Hippocampal formation (tissue), 2 donors: ENCODE results near the gene IL1B.

ENCODE experiments used
- DNase-seq, 2 donors: peaks; one replicate each; lab custom pipeline; 2025; lab: John Stamatoyannopoulos, UW

Gene IL1B

DNA sequence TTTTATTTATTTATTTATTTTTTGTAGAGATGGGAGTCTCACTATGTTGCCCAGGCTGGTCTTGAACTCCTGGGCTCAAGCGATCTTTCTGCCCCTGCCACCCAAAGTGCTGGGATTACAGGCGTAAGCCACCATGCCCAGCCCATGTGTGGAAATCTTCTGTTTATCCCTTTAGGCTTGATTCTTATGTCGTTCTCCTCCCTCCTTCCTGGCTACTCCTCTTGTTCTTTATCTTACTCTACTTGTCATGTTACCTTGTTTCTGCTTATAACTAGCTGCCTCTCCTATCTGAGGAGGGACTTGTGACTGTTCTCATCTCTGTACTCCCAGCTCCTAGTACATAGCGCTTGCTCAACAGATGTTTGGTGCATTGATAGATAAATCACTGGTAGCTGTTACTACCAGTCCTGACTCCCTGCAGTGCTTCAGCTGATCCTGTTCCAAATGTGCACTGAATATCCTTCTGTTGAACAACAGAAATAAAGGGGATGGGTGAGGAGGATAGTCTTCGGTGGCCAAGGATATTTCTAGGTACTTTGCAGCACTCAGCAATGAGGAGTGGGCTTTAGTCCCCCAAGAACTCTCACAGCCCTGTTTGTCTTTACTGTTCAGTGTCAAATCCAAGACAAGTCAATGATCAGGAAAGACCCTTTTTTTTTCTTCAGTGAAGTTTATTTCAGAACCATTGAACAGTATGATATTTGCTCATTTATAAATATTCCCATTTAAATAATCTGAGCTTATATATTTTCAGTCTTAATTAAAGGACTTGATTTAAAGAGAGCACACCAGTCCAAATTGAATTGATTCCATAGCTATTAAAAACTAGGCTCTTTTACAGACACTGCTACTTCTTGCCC lies 7.2 kb downstream of the IL1B start:
- DNase-seq = no peak

DNA sequence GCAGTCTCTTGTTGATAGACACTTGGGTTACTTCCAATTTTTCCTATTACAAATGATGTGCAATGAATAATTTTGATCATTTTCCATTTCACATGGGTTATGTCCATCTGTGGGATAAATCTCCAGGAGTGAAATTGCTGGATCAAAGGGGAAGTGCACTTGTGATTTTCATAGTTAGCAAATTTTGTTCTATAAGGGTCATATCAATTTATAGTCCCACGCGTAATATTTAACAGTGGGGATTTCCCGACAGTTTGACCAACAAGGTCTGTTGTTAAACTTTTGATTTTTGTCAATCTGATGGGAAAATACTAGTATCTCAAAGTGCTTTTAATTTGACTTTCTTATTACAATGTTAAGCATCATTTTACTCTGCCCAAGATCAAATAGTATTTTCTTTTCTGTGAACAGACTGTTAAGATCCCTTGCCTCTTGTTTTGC lies 8.3 kb downstream of the IL1B start:
- no peak for DNase-seq

DNA sequence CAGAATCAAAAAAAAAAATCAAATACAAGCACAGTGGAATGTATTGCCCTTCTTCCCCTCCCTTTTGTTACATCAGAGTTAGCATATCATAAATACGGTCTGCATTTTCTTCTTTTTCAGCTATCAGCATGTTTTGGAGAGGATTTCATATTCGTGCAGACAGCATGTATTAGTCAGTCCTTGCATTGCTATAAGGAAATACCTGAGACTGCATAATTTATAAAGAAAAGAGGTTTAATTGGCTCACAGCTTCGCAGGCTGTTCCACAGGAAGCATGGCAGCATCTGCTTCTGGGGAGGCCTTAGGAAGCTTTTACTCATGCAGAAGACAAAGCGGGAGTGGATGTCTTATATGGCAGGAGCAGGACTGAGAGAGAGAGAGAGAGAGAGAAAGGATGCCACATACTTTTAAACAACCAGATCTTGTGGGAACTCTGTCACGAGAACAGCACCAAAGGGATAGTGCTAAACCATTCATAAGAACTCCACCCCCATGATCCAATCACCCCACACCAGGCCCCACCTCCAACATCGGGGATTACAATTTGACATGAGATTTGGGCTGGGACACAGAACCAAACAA lies 8.9 kb downstream of the IL1B start:
- DNase-seq = no peak

DNA sequence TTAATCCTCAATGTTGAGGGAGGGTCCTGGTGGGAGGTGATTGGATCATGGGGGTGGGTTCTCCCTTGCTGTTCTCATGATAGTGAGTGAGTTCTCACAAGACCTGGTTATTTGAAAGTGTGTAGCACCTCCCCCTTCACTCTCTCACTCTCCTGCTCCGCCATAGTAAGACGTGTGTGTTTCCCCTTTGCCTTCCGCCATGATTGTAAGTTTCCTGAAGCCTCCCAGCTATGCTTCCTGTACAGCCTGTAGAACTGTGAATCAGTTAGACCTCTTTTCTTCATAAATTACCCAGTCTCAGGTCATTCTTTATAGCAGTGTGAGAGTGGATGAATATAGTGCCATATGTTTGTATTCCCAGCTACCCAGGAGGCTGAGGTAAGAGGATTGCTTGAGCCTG lies 9.6 kb downstream of the IL1B start:
- no peak for DNase-seq

DNA sequence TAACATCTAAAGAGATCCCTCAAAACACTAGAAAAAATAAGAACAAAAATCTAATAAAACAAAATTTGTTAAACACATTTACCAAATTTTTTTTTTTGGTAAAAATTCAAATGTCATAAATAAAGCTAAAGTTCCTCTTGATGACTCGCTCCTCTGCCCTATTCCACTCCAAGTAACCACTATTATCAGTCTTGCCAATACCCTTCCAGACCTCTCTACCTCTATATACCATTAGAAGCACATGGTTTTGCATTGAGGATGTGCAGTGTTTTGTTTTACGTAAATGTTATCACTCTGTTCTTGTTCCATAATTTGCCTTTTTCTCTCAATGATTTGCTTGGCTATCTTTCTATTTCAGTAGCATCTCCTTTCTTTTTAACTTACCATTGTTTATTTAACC lies 10.9 kb downstream of the IL1B start:
- no peak for DNase-seq

DNA sequence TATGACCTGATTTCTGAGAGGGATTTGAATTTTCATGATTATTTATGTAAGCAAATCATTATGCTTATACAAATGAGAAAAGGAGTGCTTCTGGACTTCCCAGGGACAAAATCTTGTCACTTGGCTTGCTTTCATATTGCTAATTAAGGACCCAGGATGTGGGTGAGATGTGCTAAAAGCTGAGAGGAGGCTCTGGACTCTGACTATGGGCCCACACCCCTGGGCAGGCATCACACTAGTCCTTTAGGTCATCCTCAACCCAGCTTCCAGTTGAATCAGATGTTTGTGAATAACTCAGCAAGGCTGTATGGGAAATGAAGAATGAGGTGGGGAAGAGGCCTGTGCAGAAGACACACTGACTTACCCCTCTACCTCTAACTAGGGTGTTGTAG lies 11.9 kb downstream of the IL1B start:
- no peak for DNase-seq

DNA sequence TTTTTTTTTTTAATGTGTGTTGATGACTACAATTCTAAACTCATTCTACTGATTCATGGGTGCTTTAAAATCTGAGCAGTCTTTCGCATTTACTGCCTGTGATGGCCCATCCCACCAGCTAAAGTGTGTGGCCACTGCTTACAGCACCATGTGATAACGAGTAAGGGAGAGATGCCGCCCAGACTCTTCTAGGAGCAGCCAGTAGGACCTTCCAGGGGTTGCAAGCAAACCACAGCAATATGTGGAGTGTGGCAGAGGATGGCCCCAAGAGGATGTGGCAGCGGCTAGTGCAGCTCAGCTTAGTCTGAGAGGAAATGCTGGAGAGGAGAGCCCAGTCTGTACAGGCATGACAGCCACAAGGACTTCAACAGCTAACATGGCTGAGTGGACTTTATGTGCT lies 14.9 kb downstream of the IL1B start:
- DNase-seq = no peak

DNA sequence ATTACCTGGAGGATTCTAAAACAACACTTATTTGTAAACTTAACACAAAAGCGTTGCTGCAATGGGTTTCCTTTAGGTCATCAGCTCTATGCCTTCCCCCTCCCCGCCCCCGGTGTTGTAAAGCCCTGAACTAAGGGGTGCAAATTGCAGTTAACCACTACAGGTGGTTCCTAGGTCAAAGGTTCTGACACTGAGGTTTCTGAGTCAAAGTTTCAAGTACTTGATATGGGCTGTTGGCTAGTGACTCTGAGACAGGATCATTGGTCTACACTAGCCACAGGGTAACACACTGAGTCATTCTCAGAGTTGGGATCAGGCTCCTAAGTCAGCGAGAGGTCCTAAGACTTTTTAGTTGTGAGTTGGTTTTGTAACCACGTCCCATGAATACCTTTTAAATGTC lies 15.4 kb downstream of the IL1B start:
- no peak for DNase-seq

DNA sequence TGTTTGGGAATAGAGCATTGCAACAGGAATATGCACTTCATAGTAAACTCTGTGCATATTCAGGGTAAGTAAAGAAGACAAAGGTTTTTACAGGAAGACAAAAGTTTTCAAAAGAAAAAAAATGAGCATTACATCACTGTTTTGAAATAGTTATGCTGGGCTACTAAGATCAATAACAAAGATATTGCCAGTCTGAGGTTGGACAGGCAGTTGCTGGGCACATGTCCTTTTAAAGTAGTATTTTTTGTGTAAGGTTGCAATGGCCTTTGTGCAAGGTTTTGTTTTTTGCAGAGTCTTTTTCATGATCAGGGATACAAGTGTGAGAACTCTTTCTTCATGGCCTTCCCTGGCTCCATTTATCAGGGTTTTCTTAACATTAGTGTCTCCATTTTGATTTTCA lies 16.2 kb downstream of the IL1B start:
- DNase-seq = no peak

DNA sequence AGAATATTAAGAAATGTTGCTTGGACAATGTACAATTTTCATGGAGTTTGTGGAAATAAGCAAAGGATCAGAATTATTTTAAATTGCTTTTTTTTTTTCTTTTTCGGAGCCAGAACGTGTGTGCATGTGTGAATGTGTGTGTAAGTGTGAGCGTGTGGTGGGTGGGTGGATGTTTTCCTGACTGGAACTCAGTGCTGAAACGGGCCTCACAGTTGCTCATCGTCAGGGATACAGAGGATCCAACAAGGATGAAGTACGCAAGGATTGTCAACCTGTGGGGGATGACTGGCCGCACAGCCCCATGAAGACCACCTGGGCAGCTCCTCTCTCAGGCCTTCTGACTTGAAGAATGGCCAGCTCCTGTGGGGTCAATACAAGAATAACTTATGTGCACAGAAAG lies 17.5 kb downstream of the IL1B start:
- DNase-seq = no peak

DNA sequence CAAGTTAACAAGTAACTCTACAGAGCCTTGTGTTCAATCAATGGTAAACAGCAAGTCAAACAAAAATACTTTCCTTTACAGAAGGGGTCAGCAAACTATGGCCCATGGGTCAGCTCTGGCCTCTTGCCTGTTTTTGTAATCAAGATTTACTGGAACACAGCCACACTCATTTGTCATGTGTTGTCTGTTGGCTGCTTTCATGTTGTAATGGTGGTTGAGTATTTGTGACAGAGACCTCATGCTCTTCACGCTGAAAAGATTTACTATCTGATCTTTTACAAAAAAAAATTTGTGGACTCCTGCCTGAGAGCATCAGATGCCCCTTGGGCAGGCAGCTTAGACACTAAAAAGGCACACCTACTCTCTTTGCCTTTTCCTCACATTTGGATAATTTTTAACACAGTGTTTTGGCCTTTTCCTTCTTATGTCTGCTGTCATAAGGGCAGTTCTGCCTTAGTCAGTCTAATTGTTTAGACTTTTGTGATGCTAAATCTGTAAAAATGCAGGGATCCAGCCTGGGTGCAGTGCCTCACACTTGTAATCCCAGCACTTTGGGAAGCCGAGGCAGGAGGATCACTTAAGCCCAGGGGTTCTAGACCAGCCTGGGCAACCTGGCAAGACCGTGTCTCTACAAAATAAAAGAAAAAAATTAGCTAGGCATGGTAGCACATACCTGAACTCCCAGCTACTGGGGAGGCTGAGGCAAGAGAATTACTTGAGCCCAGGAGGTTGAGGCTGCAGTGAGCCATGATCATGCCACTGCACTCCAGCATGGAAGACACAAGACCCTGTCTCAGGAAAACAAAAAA lies 18.3 kb downstream of the IL1B start:
- DNase-seq = no peak

DNA sequence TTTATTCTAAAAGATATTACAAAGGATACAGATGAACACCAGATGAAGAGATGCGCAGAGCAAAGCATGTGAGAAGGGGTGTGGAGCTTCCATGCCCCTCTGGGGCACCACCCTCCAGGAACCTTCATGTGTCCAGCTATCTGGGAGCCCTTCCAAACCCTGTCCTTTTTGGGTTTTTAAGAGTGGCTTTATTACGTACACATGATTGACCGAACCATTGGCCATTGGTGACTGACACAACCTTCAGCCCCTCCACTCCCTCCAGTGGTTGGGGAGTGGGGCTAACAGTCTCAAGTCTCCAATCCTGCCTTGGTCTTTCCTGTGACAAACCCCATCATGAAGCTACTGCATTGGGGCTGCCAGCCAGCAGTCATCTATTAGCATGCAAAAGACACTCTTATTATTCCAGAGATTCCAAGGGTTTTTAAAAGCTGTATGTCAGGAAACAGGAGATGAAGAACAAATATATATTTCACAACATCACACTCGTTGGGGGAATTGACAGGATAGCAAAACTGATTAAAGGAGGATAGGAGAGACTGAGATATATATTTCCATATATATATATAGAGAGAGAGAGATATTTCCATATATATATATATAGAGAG lies 19.4 kb downstream of the IL1B start:
- no peak for DNase-seq

DNA sequence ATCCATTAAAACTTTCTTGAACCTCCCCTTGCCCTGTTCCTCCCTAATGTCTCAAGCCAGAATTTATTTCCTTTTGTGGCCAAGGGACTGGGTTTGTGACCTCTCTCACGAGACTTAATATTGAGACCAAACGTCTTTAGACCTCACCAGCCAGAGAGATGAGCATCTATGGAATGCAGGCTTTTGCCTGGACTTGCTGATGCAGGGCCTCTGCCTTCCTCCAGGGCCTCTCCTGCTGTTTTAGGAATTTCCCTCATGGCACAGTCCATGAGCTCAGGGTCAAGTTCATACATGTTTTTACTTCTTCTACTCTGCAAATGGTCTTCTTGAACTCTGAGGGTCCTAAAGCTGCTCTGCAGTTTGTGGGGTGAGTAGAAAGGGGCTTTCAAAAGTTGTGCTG lies 22.3 kb downstream of the IL1B start:
- DNase-seq = no peak

DNA sequence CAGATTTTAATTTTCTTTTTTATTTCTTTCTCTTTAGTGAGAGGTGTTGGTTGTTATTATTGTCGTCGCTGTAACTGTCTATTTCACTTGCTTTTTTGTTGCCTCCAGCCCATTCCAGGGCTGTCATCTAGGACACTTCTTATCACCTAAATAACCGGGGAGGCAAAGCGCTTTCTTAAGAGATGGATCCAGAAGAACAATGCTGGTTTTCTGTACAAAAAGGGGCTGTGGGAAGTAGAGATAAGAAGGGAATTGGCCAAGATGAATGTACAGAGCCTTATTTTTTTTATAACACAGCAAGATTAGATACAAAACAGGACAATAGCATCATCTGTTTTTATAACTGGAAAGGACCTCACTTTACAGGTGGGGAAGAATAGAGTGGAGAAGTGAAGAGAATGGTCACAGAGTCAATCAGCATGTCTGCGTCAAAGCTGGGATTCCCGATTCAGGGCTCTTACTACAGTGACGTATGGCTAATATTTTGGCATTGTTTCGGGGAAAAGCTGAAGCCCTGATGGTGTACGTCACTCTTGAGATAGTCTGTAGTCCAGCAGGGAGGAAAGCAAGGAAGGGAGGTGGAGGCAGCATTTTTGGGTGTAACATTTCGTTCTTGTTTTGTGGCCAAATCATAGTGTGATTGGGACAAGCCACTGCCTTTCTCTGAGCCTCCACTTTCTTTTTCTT lies 23.2 kb downstream of the IL1B start:
- DNase-seq = no peak

DNA sequence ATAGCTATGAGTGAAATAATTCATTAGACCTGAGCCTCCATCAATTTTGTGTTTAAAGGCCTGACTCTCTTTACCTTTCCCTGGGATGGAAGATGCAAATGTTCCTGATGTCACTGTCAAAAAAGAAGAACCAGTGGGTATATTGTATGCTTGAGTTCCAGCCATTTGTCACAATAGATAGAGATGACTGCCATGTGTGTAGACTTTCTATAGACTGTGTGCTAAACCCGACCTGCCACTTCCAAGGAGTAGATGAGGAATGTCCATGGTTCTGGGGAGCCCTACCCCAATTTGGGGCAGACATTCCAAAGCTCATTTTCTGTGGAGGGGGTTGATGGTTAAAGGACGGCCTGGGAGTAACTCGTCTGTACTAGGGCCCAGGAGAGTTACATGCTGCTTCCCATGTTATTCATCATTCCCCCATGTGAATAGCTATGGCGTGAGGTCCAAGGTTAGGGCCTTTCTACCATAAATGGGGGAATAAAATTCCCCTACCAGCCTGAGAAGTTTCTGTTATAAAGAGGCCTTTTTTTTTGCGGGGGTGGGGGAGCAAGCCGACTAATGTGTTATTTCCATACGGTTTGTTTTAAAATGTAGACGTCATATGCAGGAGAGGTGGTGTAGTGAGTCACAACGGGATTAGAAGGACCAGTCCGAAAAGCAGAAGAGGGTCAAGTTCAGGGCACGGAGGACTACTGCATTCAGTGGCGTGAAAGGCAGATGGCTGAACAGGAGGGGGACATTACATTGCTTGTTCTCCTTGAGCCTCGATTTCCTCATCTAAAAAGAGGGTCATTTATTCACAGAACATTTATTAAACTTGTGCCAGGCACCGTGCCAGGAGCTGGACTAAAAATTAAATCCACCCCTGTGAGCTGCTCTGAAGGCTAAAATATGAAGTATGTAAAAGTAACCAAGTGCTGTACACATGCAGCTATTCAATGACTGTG lies 24.0 kb downstream of the IL1B start:
- no peak for DNase-seq

DNA sequence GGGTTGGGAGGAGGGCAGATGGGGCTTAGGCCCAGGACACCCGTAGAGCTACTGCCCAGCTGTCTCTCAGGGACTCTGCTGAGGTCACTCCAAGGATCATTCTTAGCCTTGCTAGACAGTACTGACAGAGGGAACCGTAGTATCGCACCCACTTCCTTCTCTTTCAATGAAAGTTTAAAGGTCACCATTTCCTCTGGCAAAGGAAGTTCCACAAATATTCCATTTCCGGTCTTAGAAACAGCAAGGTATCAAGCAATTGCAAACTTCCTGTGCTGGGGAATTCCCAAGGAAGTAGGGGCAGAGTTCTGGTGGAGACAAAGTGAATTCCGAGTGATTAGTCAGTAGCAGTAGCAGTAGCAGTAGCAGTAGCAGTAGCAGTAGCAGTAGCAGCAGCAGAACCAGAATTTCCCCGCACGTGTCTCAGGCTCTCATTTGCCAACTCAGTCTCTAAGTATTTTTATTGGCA lies 24.7 kb downstream of the IL1B start:
- DNase-seq = no peak

DNA sequence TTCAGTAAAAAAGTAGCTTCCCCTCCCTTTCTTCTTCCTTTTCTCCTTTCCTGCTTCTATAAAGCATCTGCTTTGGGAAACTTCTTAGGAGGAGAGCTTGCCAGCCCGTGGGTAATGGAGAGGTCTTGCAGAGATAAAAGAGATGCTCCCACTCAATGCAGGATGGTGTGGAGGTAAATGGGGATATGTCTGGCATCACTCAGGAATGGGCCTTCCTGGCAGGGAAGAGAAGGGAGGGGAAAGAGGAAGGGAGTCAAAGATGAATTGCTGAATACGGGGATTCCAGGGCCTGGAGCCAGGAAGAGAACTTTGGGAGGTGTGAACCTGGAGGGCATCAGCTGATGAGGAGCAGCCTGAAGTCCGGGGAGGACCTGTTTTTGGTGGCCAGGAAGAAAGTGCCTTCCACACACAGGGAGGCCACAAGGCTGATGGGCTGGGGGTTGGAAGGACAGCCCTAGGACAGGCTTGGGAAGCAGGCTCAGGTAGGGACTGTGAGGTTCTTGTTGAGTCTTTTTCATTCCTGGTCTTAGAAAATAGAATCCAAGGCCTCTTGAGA lies 25.2 kb downstream of the IL1B start:
- no peak for DNase-seq

DNA sequence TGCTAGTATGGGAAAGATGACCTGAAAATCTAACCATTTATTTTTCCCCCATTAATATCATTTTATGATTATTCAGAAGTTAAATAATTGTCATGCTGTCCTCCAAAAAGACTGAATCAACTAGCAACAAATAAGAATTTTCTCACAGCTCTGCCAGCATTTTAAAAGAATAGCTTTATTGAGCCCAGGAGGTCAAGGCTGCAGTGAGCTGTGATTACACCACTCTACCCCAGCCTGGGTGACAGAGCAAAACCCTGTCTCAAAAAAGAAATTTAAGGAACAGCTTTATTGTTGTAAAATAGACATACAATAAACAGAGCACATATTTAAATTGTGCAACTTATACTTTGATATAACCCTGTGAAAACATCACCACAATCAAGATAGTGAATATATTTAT lies 27.5 kb downstream of the IL1B start:
- no peak for DNase-seq

DNA sequence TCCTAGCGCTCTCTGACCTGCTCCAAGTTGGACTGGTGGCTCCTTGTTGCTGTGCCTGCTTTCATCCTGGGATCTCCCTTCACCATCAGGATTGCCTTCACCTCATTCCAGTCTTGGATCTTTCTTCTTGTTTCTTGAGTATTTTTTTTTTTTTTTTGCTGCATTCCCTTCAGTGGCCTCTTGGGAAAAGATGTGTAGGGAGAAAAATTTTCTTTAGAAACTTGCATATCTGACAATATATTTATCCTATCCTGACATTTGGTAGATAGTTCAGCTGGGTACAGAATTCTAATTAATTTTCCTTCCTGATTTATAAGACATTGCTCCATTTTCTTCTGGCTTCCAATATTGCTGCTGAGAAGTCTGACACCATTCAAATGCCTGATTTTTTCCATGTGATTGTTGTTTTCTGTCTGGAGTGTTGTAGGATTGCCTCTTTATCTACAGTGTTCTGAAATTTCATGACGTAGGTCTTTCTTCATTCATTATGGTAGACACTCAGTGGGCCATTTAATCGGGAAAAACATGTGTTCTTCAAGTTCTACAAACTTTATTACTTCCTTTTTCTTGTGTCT lies 29.3 kb downstream of the IL1B start:
- DNase-seq = no peak

DNA sequence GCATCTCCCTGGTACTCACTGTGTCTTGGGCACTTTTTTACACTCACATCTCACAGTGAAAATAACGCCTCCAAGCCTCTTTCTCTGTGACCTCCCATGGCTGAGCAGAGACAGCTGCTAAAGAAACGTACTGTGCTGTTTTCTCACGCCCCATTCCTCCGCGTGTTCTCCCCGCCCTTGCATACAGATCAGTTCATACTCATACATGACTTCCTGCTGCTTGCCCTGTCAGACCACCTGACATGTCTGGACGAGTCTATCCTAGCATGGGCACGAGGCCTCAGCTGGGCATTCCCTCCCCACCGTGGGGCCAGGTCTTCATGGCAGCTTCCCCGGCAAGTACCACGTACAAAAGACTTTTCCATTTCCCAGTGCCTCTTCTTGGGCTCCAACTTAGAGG lies 31.0 kb downstream of the IL1B start:
- DNase-seq = no peak
